ENCODE results near the gene NOD2. TPM values are rescaled to one million over a fixed set of nuclear protein-coding genes. Genes with fewer than 3 reads are reported as not detected.

Gene NOD2
- total RNA-seq, 1 experiment from 2014 or later, result 0.17 TPM

- H3K79me1 ChIP-seq (ENCODE audit: insufficient read depth, low read depth, low read length, poor library complexity, severe bottlenecking), result no peaks in the 10 kb centered on the region
- H3K14ac ChIP-seq (ENCODE audit: insufficient read depth, low read length), result no peak overlapping the region
- no peak overlapping the region for H3K27ac ChIP-seq (ENCODE audit: insufficient read length, low read depth, low read length)
- no peak overlapping the region for H3K4me2 ChIP-seq (ENCODE audit: insufficient read depth, insufficient read length, low read length)
- no peak overlapping the region for H4K5ac ChIP-seq (ENCODE audit: insufficient read length, low read depth, low read length)
- no peak overlapping the region for H2BK120ac ChIP-seq (ENCODE audit: low read depth, low read length, poor library complexity, severe bottlenecking)
- H2BK20ac ChIP-seq (ENCODE audit: low read depth, low read length, poor library complexity, severe bottlenecking), result no peak overlapping the region
- no CpG with 5 or more reads among the region's 21 CpGs for WGBS (ENCODE audit: extremely low coverage, insufficient read length, low lambda C conversion rate)
- H2AK5ac ChIP-seq (ENCODE audit: insufficient read length, low read length), result no peak overlapping the region
- H4K91ac ChIP-seq (ENCODE audit: insufficient read length, low read depth, low read length), result no peak overlapping the region
- no peaks in the 10 kb centered on the region for H4K20me1 ChIP-seq (ENCODE audit: control insufficient read depth, insufficient read depth, insufficient read length)
- Mint-ChIP-seq H3K4me1 (peaks cover 2 to 4% of the 10 kb centered on the region in 2 experiments; a peak in 1 of 4 replicates), H3K36me3 (ENCODE audit: insufficient read depth in 1 of 3, low read depth in 3 of 3) (no peaks in the 10 kb centered on the region), H3K27ac (peak overlapping the region in 1 of 3 experiments; percentile 79; a peak in 1 of 7 replicates), H3K4me3 (no peak overlapping the region), H3K27me3 (ENCODE audit: low read depth) (peaks cover 3% of the 10 kb centered on the region), H3K9me3 (peaks cover 0 to 3% of the 10 kb centered on the region in 2 experiments; a peak in 1 of 5 replicates)
- no peak overlapping the region for H2BK15ac ChIP-seq (ENCODE audit: low read depth, low read length)
- no peak overlapping the region for H3K9ac ChIP-seq (ENCODE audit: extremely low read depth, insufficient read length, low read length)
- H3K18ac ChIP-seq (ENCODE audit: insufficient read length, low read depth, low read length), result no peak overlapping the region
- H3K4ac ChIP-seq (ENCODE audit: low read depth, low read length), result no peak overlapping the region
- no peaks in the 10 kb centered on the region for H3K23me2 ChIP-seq (ENCODE audit: insufficient read length, low read depth, low read length, poor library complexity, severe bottlenecking)
- no peaks in the 10 kb centered on the region for H3K4me1 ChIP-seq (ENCODE audit: insufficient read depth, low read length)
- DNase-seq, result no peak
- no peak overlapping the region for H3K23ac ChIP-seq (ENCODE audit: insufficient read length, low read depth, low read length)
- no peak for TF ChIP-seq CTCF (conservative IDR thresholded peaks at IDR 0.05)
- H2AFZ ChIP-seq (ENCODE audit: low read length), result no peak overlapping the region
- H3K27me3 ChIP-seq (ENCODE audit: insufficient read depth, low read length), result no peaks in the 10 kb centered on the region
- no peak overlapping the region for H2BK5ac ChIP-seq (ENCODE audit: insufficient read length, low read length)
- no peak overlapping the region for H4K8ac ChIP-seq (replicated peaks; ENCODE audit: insufficient read length, low read depth, low read length)
- H3K56ac ChIP-seq (ENCODE audit: insufficient read length, low read depth, low read length), result no peak overlapping the region
- no peaks in the 10 kb centered on the region for H3K79me2 ChIP-seq (ENCODE audit: insufficient read depth, low read length)
- H3K9me3 ChIP-seq (ENCODE audit: control insufficient read depth, low read depth, low read length), result no peaks in the 10 kb centered on the region
- H2BK12ac ChIP-seq (ENCODE audit: insufficient read length, low read depth, low read length), result no peak overlapping the region
- no peak overlapping the region for H3T11ph ChIP-seq (ENCODE audit: low read length)
These were observed 17.6 kb downstream of the NOD2 start for GRCh38 chr16:50711040-50711439.

Measured in H9 (cell line).